ENCODE results near the gene DCT.

Gene DCT

GRCh38 chr13:94444826-94445225, 34.7 kb downstream of the DCT start:
- no peak for DNase-seq

DNA sequence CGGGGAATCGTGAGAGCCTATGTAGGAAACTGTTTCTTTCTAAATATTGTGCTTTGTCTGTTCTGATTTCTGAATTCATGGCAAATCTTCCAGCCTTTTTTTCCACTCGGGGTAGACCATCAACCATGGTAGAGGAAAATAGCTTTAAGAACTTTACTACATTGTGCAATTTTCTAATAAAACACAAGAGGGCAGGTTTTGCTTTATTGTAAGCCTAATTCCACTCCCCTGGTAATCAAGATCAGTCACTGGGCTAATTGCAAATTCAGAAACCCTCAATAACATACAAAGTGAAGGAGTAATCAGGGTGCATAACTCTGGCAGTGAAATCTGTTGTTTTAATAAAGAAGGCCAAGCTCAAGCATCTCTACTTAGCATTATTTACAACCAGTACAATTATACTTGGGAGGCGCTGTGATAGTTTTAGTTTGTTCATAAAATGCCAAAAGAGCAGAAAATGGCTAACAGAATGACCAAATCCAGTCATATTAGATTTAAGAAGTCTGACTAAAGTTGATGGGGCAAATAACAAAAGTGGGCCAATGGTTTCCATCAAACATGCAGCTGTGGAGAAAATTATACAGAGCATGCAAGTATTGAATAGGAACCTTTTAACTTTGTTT, 43.8 kb downstream of the DCT start:
- no peak for DNase-seq

DNA sequence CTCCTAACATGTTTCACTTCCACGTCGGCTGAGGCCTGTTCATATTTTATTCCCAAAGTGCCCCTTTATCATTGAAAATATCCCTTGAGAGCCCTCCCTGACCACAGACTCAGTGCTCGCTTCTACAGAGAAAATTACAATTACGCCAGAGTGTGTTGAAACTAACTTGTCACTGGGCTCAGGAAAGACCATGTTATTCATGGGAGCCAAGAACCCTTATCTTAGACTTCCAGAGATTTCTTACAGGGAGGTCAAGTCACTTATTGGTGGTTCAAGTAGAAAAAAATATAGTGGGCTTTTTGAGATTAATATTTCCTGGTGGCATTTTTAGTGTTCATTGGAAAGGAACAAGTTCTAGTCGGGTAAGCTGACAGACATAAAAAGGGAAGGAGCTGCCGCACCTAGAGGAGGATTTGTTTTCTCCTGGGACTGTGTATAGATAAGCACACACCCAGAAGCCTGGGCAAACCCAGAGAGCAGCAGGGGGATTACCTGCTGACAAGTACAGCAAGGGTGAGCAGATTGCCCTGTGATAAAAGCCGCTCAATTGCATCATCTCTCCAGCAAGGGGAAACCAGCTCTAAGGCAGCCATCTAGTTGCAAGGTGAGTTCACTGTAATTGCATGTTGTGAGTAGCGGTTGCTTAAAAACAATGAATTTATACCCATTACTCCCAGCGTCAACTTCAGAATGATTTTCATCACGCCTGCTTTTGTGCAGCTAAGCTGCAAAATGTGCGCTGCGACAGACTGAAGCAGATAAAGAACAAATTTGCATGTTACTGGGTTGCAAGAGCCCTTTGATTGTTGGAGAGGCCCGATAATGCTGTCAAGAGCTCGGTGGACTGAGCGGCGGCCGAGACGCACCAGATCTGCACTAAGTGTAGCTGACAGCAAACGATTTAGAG, 46.2 kb downstream of the DCT start:
- DNase-seq = no peak

GRCh38 chr13:94431987-94432386, 47.5 kb downstream of the DCT start:
- no peak for DNase-seq

GRCh38 chr13:94431574-94431973, 47.9 kb downstream of the DCT start:
- DNase-seq = no peak

GRCh38 chr13:94427313-94427953, 52.0 kb downstream of the DCT start:
- no peak for DNase-seq

- DNase-seq = no peak
These were observed 59.6 kb downstream of the DCT start for GRCh38 chr13:94419925-94420305.

- DNase-seq = no peak
These were observed 60.1 kb downstream of the DCT start for GRCh38 chr13:94419304-94419924.

GRCh38 chr13:94417294-94417693, 62.2 kb downstream of the DCT start:
- DNase-seq = no peak

GRCh38 chr13:94416454-94417080, 62.9 kb downstream of the DCT start:
- no peak for DNase-seq

DNA sequence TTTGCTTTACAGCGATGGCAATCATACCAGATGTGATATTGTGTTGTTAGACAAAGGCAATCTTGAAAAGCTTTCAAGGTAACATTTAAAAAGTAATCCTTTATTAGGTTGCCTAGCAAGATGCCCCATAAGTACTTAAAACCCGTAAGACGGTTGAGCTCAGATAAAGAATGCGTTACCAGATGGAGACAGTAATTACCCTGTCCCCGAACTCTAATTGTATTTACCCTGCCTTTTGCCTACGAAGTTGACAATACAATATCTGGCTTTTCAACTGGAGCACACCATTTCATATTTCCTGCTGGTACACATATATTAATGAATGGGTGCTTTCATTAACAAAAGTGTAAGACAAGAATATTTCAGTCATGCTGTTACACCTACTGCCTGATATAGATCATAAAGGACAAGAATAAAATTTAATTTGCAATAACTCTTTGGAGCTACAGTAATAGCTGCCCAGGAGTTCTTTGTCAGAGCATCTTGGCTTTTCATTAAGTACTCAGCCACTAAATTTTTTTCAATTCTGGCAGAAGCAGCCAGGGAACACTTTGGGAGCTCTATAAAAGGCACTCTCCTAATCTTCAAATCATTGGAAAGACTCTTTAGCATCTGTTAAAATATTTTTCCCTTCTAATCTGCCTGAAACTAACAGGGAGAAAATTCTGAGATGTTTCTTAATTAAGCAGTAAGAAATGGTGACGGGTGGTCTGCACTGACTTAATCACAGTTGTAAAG, 63.8 kb downstream of the DCT start:
- DNase-seq = no peak

GRCh38 chr13:94414708-94415107, 64.8 kb downstream of the DCT start:
- DNase-seq = no peak

GRCh38 chr13:94414141-94414540, 65.3 kb downstream of the DCT start:
- no peak for DNase-seq

DNA sequence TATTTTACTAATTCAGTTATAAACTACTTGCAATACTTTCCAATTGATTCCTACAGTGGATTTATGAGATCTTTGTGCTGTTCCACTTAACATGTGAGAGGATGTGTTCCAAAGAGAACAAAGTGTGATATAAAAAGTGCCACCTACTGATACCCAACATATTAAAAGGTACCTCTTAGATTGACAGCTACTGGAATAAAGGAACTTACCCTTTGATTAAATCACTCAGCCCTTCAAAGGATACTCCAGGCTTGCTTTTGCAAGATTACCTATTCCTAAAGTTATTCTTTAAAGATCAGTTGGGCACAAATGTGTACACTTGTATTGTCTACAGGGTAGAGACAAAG, 65.9 kb downstream of the DCT start:
- DNase-seq = no peak

- no peak for DNase-seq
These were observed 66.4 kb downstream of the DCT start for GRCh38 chr13:94412870-94413597.

- DNase-seq = no peak
These were observed 67.7 kb downstream of the DCT start for GRCh38 chr13:94411747-94412146.

GRCh38 chr13:94408314-94409036, 71.0 kb downstream of the DCT start:
- no peak for DNase-seq

- DNase-seq = no peak
These were observed 78.6 kb downstream of the DCT start for GRCh38 chr13:94400874-94401273.

GRCh38 chr13:94399812-94400211, 79.7 kb downstream of the DCT start:
- DNase-seq = no peak

DNA sequence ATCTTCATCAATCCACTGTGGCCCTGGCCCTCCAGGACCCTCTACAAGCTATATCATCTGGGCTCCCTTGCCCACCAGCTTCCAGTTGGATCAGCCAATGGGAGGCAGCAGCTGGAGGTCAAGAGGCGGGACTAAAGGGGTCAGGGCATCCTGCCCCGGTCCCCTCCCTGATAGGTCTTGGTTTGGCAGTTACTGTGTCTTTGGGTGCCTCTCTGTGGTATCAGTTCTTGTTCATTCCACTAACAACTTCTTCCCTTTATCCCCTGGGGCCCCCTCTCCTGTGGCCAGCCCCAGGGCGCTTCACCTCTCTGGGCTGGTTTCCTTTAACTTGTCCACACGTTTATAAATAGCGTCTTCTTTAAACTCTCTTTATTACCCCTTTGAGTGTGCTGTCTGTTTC, 83.6 kb downstream of the DCT start:
- DNase-seq = no peak

GRCh38 chr13:94394723-94395122, 84.8 kb downstream of the DCT start:
- no peak for DNase-seq
